ENCODE results near the gene SND1.
A peak's percentile ranks its signal among the peaks of the same experiment; 100 is the strongest.
"Not testable (repeated sequence)": the region's sequence is repeated elsewhere in the genome, so short reads cannot be mapped to it uniquely, and the experiment has no call there.

The SND1 gene

GRCh38 chr7:128100225-128100948, 448.4 kb downstream of the SND1 start:
- peak; percentile 37 for DNase-seq (ENCODE audit: low spot score)

- DNase-seq (ENCODE audit: low spot score): no peak
These were observed 449.1 kb downstream of the SND1 start for GRCh38 chr7:128100949-128101713.

- DNase-seq (ENCODE audit: low spot score): no peak
These were observed 450.7 kb downstream of the SND1 start for GRCh38 chr7:128102490-128103291.

- DNase-seq (ENCODE audit: low spot score): peak; percentile 61
These were observed 451.6 kb downstream of the SND1 start for GRCh38 chr7:128103498-128104107.

- peak; percentile 64 for DNase-seq (ENCODE audit: low spot score)
These were observed 452.2 kb downstream of the SND1 start for GRCh38 chr7:128104108-128104742.

GRCh38 chr7:128105228-128106022, 453.4 kb downstream of the SND1 start:
- DNase-seq (ENCODE audit: low spot score): no peak

- DNase-seq (ENCODE audit: low spot score): no peak
These were observed 454.8 kb downstream of the SND1 start for GRCh38 chr7:128106821-128107220.

- DNase-seq (ENCODE audit: low spot score): not testable (repeated sequence)
These were observed 455.5 kb downstream of the SND1 start for GRCh38 chr7:128107516-128107915.

GRCh38 chr7:128108129-128108528, 456.1 kb downstream of the SND1 start:
- DNase-seq (ENCODE audit: low spot score): no peak

GRCh38 chr7:128108641-128109423, 456.8 kb downstream of the SND1 start:
- no peak for DNase-seq (ENCODE audit: low spot score)

GRCh38 chr7:128109424-128109969, 457.5 kb downstream of the SND1 start:
- DNase-seq (ENCODE audit: low spot score): not testable (repeated sequence)

GRCh38 chr7:128110641-128111364, 458.8 kb downstream of the SND1 start:
- no peak for DNase-seq (ENCODE audit: low spot score)

GRCh38 chr7:128112018-128112780, 460.2 kb downstream of the SND1 start:
- no peak for DNase-seq (ENCODE audit: low spot score)

GRCh38 chr7:128112781-128113221, 460.8 kb downstream of the SND1 start:
- DNase-seq (ENCODE audit: low spot score): no peak

- DNase-seq (ENCODE audit: low spot score): no peak
These were observed 461.8 kb downstream of the SND1 start for GRCh38 chr7:128113839-128114238.

- no peak for DNase-seq (ENCODE audit: low spot score)
These were observed 462.8 kb downstream of the SND1 start for GRCh38 chr7:128114806-128115205.

- peak; percentile 49 for DNase-seq (ENCODE audit: low spot score)
These were observed 463.4 kb downstream of the SND1 start for GRCh38 chr7:128115336-128115820.
